Measurements from ENCODE around the gene SMCR8.

Gene SMCR8

GRCh38 chr17:18270046-18270931 is 44.8 kb upstream of the SMCR8 start:
- H3K9ac ChIP-seq (ENCODE audit: low read length): no peak overlapping the region
- H3K9me2 ChIP-seq (ENCODE audit: low read depth, low read length): no peaks in the 10 kb centered on the region
- no peak overlapping the region for H2AFZ ChIP-seq (ENCODE audit: low read length)
- H4K20me1 ChIP-seq (ENCODE audit: insufficient read depth, low read length): no peaks in the 10 kb centered on the region
- no peaks in the 10 kb centered on the region for H3K27me3 ChIP-seq (ENCODE audit: insufficient read depth, low read length)
- no peaks in the 10 kb centered on the region for H3K79me2 ChIP-seq (ENCODE audit: insufficient read depth, low read length)
- H3K27ac ChIP-seq (ENCODE audit: low read depth, low read length, poor library complexity, severe bottlenecking): no peak overlapping the region
- H3K4me3 ChIP-seq (ENCODE audit: low read depth, low read length, poor library complexity, severe bottlenecking): no peak overlapping the region
- H3F3A ChIP-seq (ENCODE audit: insufficient read depth, low read length): no peaks in the 10 kb centered on the region
- no peaks in the 10 kb centered on the region for H3K9me3 ChIP-seq (ENCODE audit: low read length)
- peaks cover 28% of the 10 kb centered on the region for H3K36me3 ChIP-seq (ENCODE audit: insufficient read depth, low read length)
- no peak overlapping the region for H3K4me2 ChIP-seq (ENCODE audit: low read length)
- no peak for TF ChIP-seq EZH2 (IDR thresholded peaks at IDR 0.05; ENCODE audit: borderline replicate concordance, low read length)
- TF ChIP-seq, protein P1, sequence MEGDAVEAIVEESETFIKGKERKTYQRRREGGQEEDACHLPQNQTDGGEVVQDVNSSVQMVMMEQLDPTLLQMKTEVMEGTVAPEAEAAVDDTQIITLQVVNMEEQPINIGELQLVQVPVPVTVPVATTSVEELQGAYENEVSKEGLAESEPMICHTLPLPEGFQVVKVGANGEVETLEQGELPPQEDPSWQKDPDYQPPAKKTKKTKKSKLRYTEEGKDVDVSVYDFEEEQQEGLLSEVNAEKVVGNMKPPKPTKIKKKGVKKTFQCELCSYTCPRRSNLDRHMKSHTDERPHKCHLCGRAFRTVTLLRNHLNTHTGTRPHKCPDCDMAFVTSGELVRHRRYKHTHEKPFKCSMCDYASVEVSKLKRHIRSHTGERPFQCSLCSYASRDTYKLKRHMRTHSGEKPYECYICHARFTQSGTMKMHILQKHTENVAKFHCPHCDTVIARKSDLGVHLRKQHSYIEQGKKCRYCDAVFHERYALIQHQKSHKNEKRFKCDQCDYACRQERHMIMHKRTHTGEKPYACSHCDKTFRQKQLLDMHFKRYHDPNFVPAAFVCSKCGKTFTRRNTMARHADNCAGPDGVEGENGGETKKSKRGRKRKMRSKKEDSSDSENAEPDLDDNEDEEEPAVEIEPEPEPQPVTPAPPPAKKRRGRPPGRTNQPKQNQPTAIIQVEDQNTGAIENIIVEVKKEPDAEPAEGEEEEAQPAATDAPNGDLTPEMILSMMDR (IDR thresholded peaks at IDR 0.05; ENCODE audit: low read length): no peak
- H3K4me1 ChIP-seq (ENCODE audit: insufficient read depth, low read length, severe bottlenecking): no peaks in the 10 kb centered on the region

DNA sequence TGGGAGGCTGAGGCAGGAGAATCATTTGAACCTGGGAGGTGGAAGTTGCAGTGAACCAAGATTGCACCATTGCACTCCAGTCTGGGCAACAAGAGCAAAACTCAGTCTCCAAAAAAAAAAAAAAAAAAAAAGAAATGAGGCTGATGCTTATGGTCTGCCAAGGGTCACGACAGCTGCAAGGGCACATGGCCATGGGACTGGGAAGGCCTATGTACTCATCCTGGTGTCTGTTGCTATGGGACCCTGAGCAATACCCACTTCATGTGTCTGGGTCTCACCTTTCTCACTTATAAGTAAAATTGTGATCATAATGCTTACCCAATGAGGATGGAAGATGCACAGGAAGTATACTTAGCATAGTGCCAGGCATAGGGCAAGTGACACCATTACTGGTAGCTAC is 38.0 kb upstream of the SMCR8 start:
- no peaks in the 10 kb centered on the region for H3K4me1 ChIP-seq (ENCODE audit: insufficient read depth, low read length, severe bottlenecking)
- H3K27ac ChIP-seq (ENCODE audit: low read depth, low read length, poor library complexity, severe bottlenecking): no peak overlapping the region
- peaks cover 87% of the 10 kb centered on the region for H3K36me3 ChIP-seq (ENCODE audit: insufficient read depth, low read length)
- no peaks in the 10 kb centered on the region for H3K27me3 ChIP-seq (ENCODE audit: insufficient read depth, low read length)
- H4K20me1 ChIP-seq (ENCODE audit: insufficient read depth, low read length): no peaks in the 10 kb centered on the region
- no peaks in the 10 kb centered on the region for H3K9me2 ChIP-seq (ENCODE audit: low read depth, low read length)
- H3K9me3 ChIP-seq (ENCODE audit: low read length): no peaks in the 10 kb centered on the region
- no peak overlapping the region for H2AFZ ChIP-seq (ENCODE audit: low read length)
- TF ChIP-seq, protein P1 (IDR thresholded peaks at IDR 0.05; ENCODE audit: low read length): no peak
- TF ChIP-seq EZH2 (IDR thresholded peaks at IDR 0.05; ENCODE audit: borderline replicate concordance, low read length): no peak
- H3K79me2 ChIP-seq (ENCODE audit: insufficient read depth, low read length): no peaks in the 10 kb centered on the region
- H3K4me3 ChIP-seq (ENCODE audit: low read depth, low read length, poor library complexity, severe bottlenecking): no peak overlapping the region
- H3F3A ChIP-seq (ENCODE audit: insufficient read depth, low read length): no peaks in the 10 kb centered on the region
- no peak overlapping the region for H3K4me2 ChIP-seq (ENCODE audit: low read length)
- no peak overlapping the region for H3K9ac ChIP-seq (ENCODE audit: low read length)

DNA sequence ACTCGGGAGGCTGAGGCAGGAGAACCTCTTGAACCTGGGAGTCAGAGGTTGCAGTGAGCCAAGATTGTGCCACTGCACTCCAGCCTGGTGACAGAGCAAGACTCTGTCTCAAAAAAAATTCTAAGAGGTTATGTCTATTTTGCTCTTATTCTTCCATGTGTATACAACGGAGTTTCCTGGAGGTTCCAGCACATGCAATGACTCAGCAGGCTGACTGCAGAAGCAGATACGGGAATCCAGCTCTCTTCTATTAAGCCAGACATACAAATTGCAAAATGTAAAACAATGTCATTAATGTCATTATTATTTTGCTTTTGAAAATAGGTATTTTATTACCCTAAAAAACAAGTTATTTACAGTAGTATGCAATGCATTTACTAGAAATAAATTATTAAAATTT is 36.2 kb upstream of the SMCR8 start:
- H2AFZ ChIP-seq (ENCODE audit: low read length): no peak overlapping the region
- H3F3A ChIP-seq (ENCODE audit: insufficient read depth, low read length): no peaks in the 10 kb centered on the region
- TF ChIP-seq, protein P1 (IDR thresholded peaks at IDR 0.05; ENCODE audit: low read length): no peak
- no peak for TF ChIP-seq EZH2 (IDR thresholded peaks at IDR 0.05; ENCODE audit: borderline replicate concordance, low read length)
- H4K20me1 ChIP-seq (ENCODE audit: insufficient read depth, low read length): no peaks in the 10 kb centered on the region
- no peak overlapping the region for H3K4me2 ChIP-seq (ENCODE audit: low read length)
- H3K36me3 ChIP-seq (ENCODE audit: insufficient read depth, low read length): peaks cover 87% of the 10 kb centered on the region
- H3K4me3 ChIP-seq (ENCODE audit: low read depth, low read length, poor library complexity, severe bottlenecking): no peak overlapping the region
- no peaks in the 10 kb centered on the region for H3K9me3 ChIP-seq (ENCODE audit: low read length)
- H3K79me2 ChIP-seq (ENCODE audit: insufficient read depth, low read length): no peaks in the 10 kb centered on the region
- no peaks in the 10 kb centered on the region for H3K9me2 ChIP-seq (ENCODE audit: low read depth, low read length)
- H3K27me3 ChIP-seq (ENCODE audit: insufficient read depth, low read length): no peaks in the 10 kb centered on the region
- H3K4me1 ChIP-seq (ENCODE audit: insufficient read depth, low read length, severe bottlenecking): no peaks in the 10 kb centered on the region
- no peak overlapping the region for H3K9ac ChIP-seq (ENCODE audit: low read length)
- no peak overlapping the region for H3K27ac ChIP-seq (ENCODE audit: low read depth, low read length, poor library complexity, severe bottlenecking)
